Naive B cell (primary cell): ENCODE results near the gene APOL6. TPM values are rescaled to one million over a fixed set of nuclear protein-coding genes. Genes with fewer than 3 reads are reported as not detected.
A peak's percentile ranks its signal among the peaks of the same experiment; 100 is the strongest.

Experiments used
- ATAC-seq, 2 donors: fragments of 150-1000 bp; cut with Tn5 transposase; 2 replicates each; pipeline ENCODE4 v1.10.0; 2021; ENCODE audit warnings: low read depth in 2 of 2, mild to moderate bottlenecking in 2 of 2, moderate library complexity in 2 of 2
- DNase-seq: peaks from one replicate; pipeline ENCODE4 v3.0.0; 2022
- H3K27ac Mint-ChIP-seq, 6 donors: one replicate each; pipeline ENCODE4 v1.8.0; 2020 to 2022; ENCODE audit warnings: mild to moderate bottlenecking in 6 of 6, mixed read lengths in 6 of 6, moderate library complexity in 5 of 6, inconsistent platforms in 2 of 6
- H3K27me3 Mint-ChIP-seq, 3 donors: one replicate each; pipeline ENCODE4 v1.8.0; 2021 to 2022; ENCODE audit warnings: mixed read lengths in 3 of 3, mild to moderate bottlenecking in 1 of 3
- H3K36me3 Mint-ChIP-seq, 2 donors: one replicate each; pipeline ENCODE4 v1.8.0; 2020 to 2022; ENCODE audit warnings: mixed read lengths in 2 of 2, inconsistent platforms in 1 of 2, mild to moderate bottlenecking in 1 of 2
- H3K4me1 Mint-ChIP-seq, 3 donors: one replicate each; pipeline ENCODE4 v1.8.0; 2020 to 2022; ENCODE audit warnings: mixed read lengths in 3 of 3, inconsistent platforms in 1 of 3, mild to moderate bottlenecking in 1 of 3, moderate library complexity in 1 of 3
- H3K4me3 Mint-ChIP-seq, 8 donors: one replicate each; pipeline ENCODE4 v1.8.0; 2020 to 2022; ENCODE audit warnings: mild to moderate bottlenecking in 8 of 8, mixed read lengths in 8 of 8, moderate library complexity in 8 of 8, inconsistent platforms in 2 of 8
- H3K9me3 Mint-ChIP-seq, 7 donors: one replicate each; pipeline ENCODE4 v1.8.0; 2020 to 2022; ENCODE audit warnings: mixed read lengths in 7 of 7, mild to moderate bottlenecking in 5 of 7, inconsistent platforms in 2 of 7, moderate library complexity in 1 of 7
- polyA plus RNA-seq, 6 donors: library from polyadenylated mRNA; unstranded; fragments of 300-500 nt; fragmentation: Illumina TruSeq; gene quantifications; one replicate each; pipeline ENCODE4 v1.2.3, GENCODE V29; 2021; ENCODE audit warnings: low read depth in 6 of 6

APOL6 gene
- polyA plus RNA-seq, 6 donors from 2014 or later: 1.4 to 2.8 (median 2.0) TPM

- H3K27ac Mint-ChIP-seq: no peak overlapping the region
- DNase-seq (no peak), ATAC-seq (no peak)
- H3K4me1 Mint-ChIP-seq: peaks cover 7 to 8% (median 7%) of the 10 kb centered on the region in 3 donors
- no peak overlapping the region for H3K4me3 Mint-ChIP-seq
- peaks cover 0 to 2% (median 0%) of the 10 kb centered on the region in 7 donors for H3K9me3 Mint-ChIP-seq
- peaks cover 0 to 8% of the 10 kb centered on the region in 2 donors for H3K36me3 Mint-ChIP-seq
- peaks cover 27 to 42% (median 36%) of the 10 kb centered on the region in 3 donors for H3K27me3 Mint-ChIP-seq
Observed at GRCh38 chr22:35634015-35634414, 14.2 kb upstream of the APOL6 start.

GRCh38 chr22:35634943-35635540 is 13.2 kb upstream of the APOL6 start:
- Mint-ChIP-seq H3K4me1 (peaks cover 0 to under 1% (median 0%) of the 10 kb centered on the region in 3 donors), H3K36me3 (peaks cover 0 to under 1% of the 10 kb centered on the region in 2 donors), H3K27me3 (peaks cover 19 to 34% (median 29%) of the 10 kb centered on the region in 3 donors), H3K4me3 (no peak overlapping the region), H3K27ac (no peak overlapping the region), H3K9me3 (peaks cover 0 to 2% (median 0%) of the 10 kb centered on the region in 7 donors)
- DNase-seq: no peak
- ATAC-seq: no peak

GRCh38 chr22:35637254-35637653 is 11.0 kb upstream of the APOL6 start:
- Mint-ChIP-seq H3K27me3 (peaks cover 22 to 36% (median 33%) of the 10 kb centered on the region in 3 donors), H3K36me3 (no peaks in the 10 kb centered on the region), H3K27ac (no peak overlapping the region), H3K4me3 (no peak overlapping the region), H3K9me3 (peaks cover 0 to 2% (median 0%) of the 10 kb centered on the region in 7 donors), H3K4me1 (no peaks in the 10 kb centered on the region)
- DNase-seq (no peak), ATAC-seq (no peak)

GRCh38 chr22:35638001-35638400 is 10.2 kb upstream of the APOL6 start:
- no peaks in the 10 kb centered on the region for H3K36me3 Mint-ChIP-seq
- DNase-seq: no peak
- H3K4me1 Mint-ChIP-seq: no peaks in the 10 kb centered on the region
- peaks cover 0 to 2% (median 0%) of the 10 kb centered on the region in 7 donors for H3K9me3 Mint-ChIP-seq
- H3K27me3 Mint-ChIP-seq: peaks cover 21 to 36% (median 33%) of the 10 kb centered on the region in 3 donors
- no peak for ATAC-seq
- no peak overlapping the region for H3K4me3 Mint-ChIP-seq
- peak overlapping the region in 1 of 6 donors; percentile 43 for H3K27ac Mint-ChIP-seq

- DNase-seq: no peak
- Mint-ChIP-seq H3K4me1 (no peaks in the 10 kb centered on the region), H3K9me3 (peaks cover 0 to 2% (median 0%) of the 10 kb centered on the region in 7 donors), H3K27me3 (peaks cover 17 to 36% (median 29%) of the 10 kb centered on the region in 3 donors), H3K4me3 (no peak overlapping the region), H3K27ac (no peak overlapping the region), H3K36me3 (no peaks in the 10 kb centered on the region)
- no peak for ATAC-seq
Observed at GRCh38 chr22:35638410-35638809, 9.8 kb upstream of the APOL6 start.

- Mint-ChIP-seq H3K4me3 (no peak overlapping the region), H3K27me3 (peaks cover 10 to 36% (median 24%) of the 10 kb centered on the region in 3 donors), H3K27ac (no peak overlapping the region), H3K36me3 (no peaks in the 10 kb centered on the region), H3K9me3 (no peaks in the 10 kb centered on the region), H3K4me1 (no peaks in the 10 kb centered on the region)
- ATAC-seq (no peak), DNase-seq (no peak)
Observed at GRCh38 chr22:35641494-35642120, 6.6 kb upstream of the APOL6 start.

- Mint-ChIP-seq H3K4me3 (no peak overlapping the region), H3K27me3 (peaks cover 10 to 30% (median 23%) of the 10 kb centered on the region in 3 donors), H3K9me3 (no peaks in the 10 kb centered on the region), H3K4me1 (peaks cover 4 to 6% (median 4%) of the 10 kb centered on the region in 3 donors), H3K27ac (no peak overlapping the region), H3K36me3 (no peaks in the 10 kb centered on the region)
- no peak for DNase-seq
- ATAC-seq: no peak
Observed at GRCh38 chr22:35642305-35642741, 5.9 kb upstream of the APOL6 start.

GRCh38 chr22:35643991-35644390 is 4.3 kb upstream of the APOL6 start:
- Mint-ChIP-seq H3K27me3 (peaks cover 4 to 14% (median 8%) of the 10 kb centered on the region in 3 donors), H3K27ac (no peak overlapping the region), H3K4me1 (peaks cover 14 to 20% (median 16%) of the 10 kb centered on the region in 3 donors), H3K9me3 (no peaks in the 10 kb centered on the region), H3K4me3 (no peak overlapping the region), H3K36me3 (no peaks in the 10 kb centered on the region)
- ATAC-seq: no peak
- no peak for DNase-seq

- Mint-ChIP-seq H3K9me3 (no peaks in the 10 kb centered on the region), H3K4me3 (no peak overlapping the region), H3K36me3 (no peaks in the 10 kb centered on the region), H3K27me3 (peaks cover 3 to 9% (median 4%) of the 10 kb centered on the region in 3 donors), H3K4me1 (peaks cover 25 to 35% (median 27%) of the 10 kb centered on the region in 3 donors), H3K27ac (no peak overlapping the region)
- DNase-seq (no peak), ATAC-seq (no peak)
Observed at GRCh38 chr22:35645646-35646045, 2.6 kb upstream of the APOL6 start.

- Mint-ChIP-seq H3K27me3 (no peaks in the 10 kb centered on the region), H3K4me3 (peak overlapping the region; percentile 93 to 100 (median 98)), H3K36me3 (no peaks in the 10 kb centered on the region), H3K27ac (peak overlapping the region; percentile 92 to 99 (median 97)), H3K9me3 (no peaks in the 10 kb centered on the region), H3K4me1 (peaks cover 25 to 40% (median 32%) of the 10 kb centered on the region in 3 donors)
- ATAC-seq (no peak), DNase-seq (no peak)
Observed at GRCh38 chr22:35649026-35649553, 844 bp downstream of the APOL6 start.

- Mint-ChIP-seq H3K36me3 (no peaks in the 10 kb centered on the region), H3K4me1 (peaks cover 25 to 42% (median 34%) of the 10 kb centered on the region in 3 donors)
- DNase-seq: no peak
Observed at GRCh38 chr22:35649636-35650250, 1.5 kb downstream of the APOL6 start.

GRCh38 chr22:35651085-35651484 is 2.8 kb downstream of the APOL6 start:
- Mint-ChIP-seq H3K27me3 (no peaks in the 10 kb centered on the region), H3K27ac (no peak overlapping the region), H3K36me3 (peaks cover 0 to 3% of the 10 kb centered on the region in 2 donors), H3K4me3 (peak overlapping the region in 3 of 8 donors; percentile 4 to 40 (median 38)), H3K9me3 (no peaks in the 10 kb centered on the region), H3K4me1 (peaks cover 25 to 42% (median 34%) of the 10 kb centered on the region in 3 donors)
- no peak for ATAC-seq
- DNase-seq: no peak

More at GRCh38 chr22:35649636-35650250, 1.5 kb downstream of the APOL6 start:
- no peaks in the 10 kb centered on the region for H3K9me3 Mint-ChIP-seq
- peak overlapping the region in 2 of 6 donors; percentile 23 to 96 for H3K27ac Mint-ChIP-seq
- H3K27me3 Mint-ChIP-seq: no peaks in the 10 kb centered on the region
- ATAC-seq: no peak
- peak overlapping the region; percentile 93 to 100 (median 98) for H3K4me3 Mint-ChIP-seq

GRCh38 chr22:35653824-35654223 is 5.6 kb downstream of the APOL6 start:
- no peak overlapping the region for H3K27ac Mint-ChIP-seq
- no peak overlapping the region for H3K4me3 Mint-ChIP-seq
- DNase-seq (no peak), ATAC-seq (no peak)
- H3K27me3 Mint-ChIP-seq: no peaks in the 10 kb centered on the region
- H3K9me3 Mint-ChIP-seq: no peaks in the 10 kb centered on the region
- peaks cover 12 to 28% of the 10 kb centered on the region in 2 donors for H3K36me3 Mint-ChIP-seq
- H3K4me1 Mint-ChIP-seq: peaks cover 12 to 24% (median 20%) of the 10 kb centered on the region in 3 donors
